ENCODE results near the gene FMC1.
"Not testable (repeated sequence)": the region's sequence is repeated elsewhere in the genome, so short reads cannot be mapped to it uniquely, and the experiment has no call there.

FMC1 gene, protein sequence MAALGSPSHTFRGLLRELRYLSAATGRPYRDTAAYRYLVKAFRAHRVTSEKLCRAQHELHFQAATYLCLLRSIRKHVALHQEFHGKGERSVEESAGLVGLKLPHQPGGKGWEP

GRCh38 chr7:139341058-139341775 is at the start of gene FMC1:
TSS of gene FMC1 (plus strand) at chr7:139341337. CDS start at chr7:139341385, 48 bp downstream.
- peak; percentile 91 to 98 (median 97) for DNase-seq

DNA sequence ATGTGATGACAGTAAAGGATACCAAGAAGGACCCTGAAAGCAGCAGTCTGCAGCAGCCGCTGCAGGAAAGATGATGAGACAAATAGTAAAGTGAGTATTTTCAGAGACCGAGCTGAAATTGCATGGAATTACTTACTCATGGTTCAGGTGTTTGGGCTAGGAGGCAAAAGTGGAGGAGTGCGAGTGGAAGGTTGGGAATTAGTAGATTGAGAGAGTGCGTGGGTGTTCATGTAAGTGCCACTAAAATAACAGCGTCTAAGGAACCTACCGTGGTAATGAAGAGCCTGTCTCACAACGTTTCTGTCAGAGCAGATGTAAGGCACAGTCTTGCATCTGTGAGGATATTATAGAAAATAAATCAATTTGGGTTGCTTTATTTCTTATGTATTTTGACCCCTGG is 48.3 kb upstream of the FMC1 start:
- DNase-seq = no peak

GRCh38 chr7:139293534-139293933 is 47.6 kb upstream of the FMC1 start:
- no peak for DNase-seq

- DNase-seq = no peak
Observed at GRCh38 chr7:139294241-139294640, 46.9 kb upstream of the FMC1 start.

GRCh38 chr7:139294951-139295575 is 46.1 kb upstream of the FMC1 start:
- no peak for DNase-seq

DNA sequence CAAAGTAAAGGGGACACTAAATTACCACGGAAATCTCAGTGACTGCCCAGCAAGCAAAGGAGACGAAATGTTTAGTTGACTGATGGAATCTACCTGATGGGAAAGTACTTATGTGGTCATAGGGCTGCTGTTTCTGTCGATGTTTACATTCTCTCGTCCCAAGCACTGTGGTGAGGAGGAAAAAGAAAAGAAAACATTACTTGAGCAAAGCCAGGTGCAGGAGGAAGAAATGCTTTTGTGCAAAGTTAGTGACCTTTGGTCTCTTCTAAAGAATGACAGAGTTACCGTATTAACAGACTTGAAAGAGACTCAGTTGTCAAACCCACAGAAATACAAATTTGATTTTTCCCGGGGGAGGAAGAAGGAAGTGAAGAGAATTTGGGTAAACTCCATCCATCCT is 43.3 kb upstream of the FMC1 start:
- DNase-seq = no peak

DNA sequence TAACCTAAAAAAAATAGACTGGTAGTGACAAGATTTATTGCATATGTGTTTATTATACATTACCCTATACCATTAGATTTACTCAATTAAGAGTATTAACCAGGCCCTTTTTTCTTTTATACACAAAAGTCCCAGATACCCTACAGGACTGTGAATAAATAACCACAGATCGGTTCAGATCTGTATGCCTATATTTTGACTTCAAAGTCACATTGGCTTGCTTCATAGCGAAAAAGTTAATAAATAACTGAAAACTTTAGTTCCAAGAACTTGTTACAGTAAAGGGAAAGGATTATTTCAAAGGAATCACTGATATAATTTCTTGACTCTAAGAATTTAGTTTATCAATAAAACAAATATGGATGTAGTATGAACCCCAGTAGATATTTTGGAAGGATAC is 41.8 kb upstream of the FMC1 start:
- no peak for DNase-seq

DNA sequence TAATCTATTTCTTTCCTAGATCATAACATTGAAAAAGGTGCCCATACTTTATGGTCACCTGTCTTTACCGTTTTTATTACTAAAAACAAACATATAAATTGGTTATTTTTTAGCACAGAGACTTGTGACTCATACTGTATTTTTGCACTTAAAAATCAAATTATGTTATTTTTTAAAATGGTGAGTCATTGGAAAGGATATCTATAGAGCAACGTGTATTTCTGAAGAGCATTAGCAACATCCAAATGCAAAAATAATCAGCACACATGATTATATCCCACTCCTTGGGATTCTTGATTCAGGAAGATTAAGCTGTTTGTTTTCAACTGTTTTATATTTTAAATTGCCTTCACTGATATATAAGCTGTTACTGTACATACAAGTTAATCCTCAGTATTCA is 40.7 kb upstream of the FMC1 start:
- DNase-seq = no peak

- peak in 1 of 3 experiments; percentile 12 for DNase-seq
Observed at GRCh38 chr7:139304517-139304916, 36.6 kb upstream of the FMC1 start.

GRCh38 chr7:139317939-139318505 is 23.1 kb upstream of the FMC1 start:
- no peak for DNase-seq

GRCh38 chr7:139321071-139321745 is 19.9 kb upstream of the FMC1 start:
- DNase-seq = no peak

GRCh38 chr7:139324709-139325108 is 16.4 kb upstream of the FMC1 start:
- DNase-seq = not testable (repeated sequence)

- DNase-seq = no peak
Observed at GRCh38 chr7:139328375-139328774, 12.8 kb upstream of the FMC1 start.

DNA sequence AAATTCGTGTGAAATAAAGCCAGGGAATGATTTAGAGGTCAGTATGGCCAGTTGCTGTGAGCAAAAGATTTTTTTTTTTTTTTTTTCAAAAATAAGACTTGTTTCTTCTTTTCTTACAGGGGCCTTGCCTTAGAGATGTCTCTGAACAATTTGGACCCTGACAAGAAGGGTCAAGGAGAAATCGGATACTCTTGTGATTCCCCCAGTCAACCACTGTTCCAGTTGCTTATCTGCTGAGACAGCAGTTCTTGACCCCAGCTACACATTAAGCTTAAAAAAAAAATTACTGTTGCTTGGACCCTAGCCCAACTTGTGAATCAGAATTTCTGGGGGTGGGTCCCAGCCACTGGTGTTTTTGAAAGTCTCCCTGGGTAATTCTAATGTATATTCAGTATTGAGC is 12.0 kb upstream of the FMC1 start:
- no peak for DNase-seq

DNA sequence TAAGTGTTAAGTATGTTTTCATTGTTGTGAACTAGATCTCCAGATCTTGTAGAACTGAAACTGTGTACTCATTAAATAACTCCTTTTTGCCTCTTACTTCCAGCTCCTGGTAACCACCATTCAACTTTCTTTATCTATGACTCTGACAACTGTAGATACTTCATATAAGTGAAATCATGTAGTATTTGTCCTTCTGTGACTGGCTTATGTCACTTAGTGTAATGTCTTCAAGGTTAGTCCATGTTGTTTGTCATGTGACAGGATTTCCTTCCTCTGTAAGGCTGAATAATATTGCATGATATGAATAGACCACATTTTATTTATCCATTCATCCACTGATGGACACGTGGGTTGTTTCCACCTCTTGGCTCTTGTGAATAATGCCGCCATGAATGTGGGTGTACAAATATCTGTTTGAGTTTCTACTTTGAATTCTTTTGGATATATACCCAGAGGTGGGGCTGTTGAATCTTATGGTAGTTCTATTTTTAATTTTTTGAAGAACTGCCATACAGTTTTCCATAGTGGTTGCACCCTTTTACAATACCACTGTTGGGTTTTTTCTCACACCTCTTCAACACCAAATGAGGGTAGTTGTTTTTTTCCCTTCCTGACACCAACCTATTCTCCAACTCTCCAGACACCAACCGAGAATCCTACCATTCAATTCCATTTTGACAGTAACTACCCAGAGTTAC is 10.7 kb upstream of the FMC1 start:
- DNase-seq = no peak

DNA sequence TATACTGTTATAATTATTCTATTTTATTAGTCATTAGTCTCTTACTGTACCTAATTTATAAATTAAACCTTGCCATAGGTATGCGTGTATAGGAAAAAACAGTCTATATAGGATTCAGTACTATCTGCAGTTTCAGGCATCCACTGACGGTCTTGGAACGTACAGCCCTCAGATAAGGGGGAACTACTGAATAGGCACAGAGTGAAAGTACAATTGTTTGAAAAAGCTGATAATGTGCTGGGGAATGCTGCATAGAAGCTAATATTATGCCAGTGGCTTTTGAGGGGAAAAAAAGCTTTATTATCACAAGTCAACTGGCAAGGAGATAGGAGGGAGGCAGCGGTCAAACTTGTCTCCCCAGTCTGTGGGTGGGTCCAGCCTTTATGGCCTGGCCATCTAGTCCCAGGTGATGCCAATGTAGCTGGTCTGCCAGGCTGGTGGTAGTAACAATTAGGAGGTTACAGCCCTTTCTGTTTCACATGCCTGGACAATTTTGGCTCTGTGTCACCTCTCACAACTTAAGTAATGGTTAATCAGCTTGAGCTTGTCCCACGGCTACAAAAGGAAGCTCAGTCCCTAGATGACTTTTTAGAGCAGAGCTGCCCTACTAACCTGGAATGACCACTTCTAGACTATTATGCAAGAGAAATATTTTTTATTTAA is 8.3 kb upstream of the FMC1 start:
- no peak for DNase-seq

GRCh38 chr7:139333443-139333842 is 7.7 kb upstream of the FMC1 start:
- DNase-seq = not testable (repeated sequence)

DNA sequence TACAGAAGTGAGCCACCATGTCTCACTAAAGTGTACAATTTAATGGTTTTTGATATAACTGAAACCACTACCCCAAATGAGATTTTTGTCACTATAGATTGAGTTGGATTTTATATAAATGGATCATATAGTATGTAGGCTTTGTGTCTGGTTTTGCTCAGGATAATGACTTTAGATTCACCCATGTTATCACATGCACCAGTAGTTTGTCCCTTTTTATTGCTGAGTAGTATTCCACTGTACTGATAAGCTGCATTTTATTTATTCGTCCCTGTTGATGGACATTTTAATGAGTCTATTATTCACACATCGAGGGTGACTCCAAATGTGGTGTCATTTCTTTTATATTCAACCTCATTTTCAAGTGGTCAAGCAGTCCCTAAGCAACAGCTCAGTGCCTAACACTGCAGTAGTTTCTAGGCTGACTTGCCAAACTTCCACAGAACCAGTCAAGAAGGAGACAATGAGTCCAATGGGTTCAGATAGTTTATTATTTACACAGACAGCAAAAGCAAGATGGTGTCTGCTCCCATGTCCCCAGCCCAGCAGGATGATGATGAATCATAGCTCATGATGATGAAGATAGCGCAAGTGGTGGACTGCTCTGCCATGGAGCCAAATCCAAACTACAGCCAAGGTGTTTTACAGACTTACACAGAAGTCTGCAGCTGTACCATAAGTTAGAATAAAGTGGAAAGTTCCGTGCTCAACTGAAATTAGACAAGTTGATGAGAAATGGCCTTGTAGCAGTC is 6.6 kb upstream of the FMC1 start:
- DNase-seq = no peak

DNA sequence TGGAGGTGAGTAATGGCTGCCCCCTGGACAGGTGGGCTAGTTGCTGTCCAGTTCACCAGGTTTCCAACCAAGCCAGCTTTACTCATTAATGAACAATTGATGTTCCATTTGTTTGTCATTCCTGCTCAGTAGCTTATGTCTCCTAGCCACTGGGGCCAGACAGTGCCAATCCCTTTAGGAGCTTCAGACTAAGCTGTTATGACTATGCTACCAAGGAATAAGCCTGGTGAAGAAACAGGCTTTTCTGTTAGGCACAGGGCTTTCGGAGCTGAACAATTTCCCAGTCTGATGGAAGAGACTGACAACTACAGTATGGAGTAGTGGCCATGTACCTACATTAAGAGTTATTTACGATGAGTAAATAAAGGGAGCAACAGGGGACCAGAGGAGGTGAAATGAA is 2.1 kb upstream of the FMC1 start:
- no peak for DNase-seq

DNA sequence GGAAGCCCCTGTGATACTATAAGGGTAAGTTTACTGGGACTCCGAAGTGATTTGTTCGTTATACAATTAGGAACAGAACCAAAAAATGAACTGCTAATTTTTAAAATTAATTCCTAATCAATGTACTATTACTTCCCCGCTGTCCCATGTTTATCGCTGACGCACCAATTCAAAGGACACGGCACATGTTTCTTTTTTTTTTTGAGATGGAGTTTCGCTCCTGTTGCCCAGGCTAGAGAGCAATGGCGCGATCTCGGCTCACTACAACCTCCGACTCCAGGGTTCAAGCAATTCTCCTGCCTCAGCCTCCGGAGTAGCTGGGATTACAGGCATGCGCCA is 1.5 kb upstream of the FMC1 start:
- DNase-seq = no peak

DNA sequence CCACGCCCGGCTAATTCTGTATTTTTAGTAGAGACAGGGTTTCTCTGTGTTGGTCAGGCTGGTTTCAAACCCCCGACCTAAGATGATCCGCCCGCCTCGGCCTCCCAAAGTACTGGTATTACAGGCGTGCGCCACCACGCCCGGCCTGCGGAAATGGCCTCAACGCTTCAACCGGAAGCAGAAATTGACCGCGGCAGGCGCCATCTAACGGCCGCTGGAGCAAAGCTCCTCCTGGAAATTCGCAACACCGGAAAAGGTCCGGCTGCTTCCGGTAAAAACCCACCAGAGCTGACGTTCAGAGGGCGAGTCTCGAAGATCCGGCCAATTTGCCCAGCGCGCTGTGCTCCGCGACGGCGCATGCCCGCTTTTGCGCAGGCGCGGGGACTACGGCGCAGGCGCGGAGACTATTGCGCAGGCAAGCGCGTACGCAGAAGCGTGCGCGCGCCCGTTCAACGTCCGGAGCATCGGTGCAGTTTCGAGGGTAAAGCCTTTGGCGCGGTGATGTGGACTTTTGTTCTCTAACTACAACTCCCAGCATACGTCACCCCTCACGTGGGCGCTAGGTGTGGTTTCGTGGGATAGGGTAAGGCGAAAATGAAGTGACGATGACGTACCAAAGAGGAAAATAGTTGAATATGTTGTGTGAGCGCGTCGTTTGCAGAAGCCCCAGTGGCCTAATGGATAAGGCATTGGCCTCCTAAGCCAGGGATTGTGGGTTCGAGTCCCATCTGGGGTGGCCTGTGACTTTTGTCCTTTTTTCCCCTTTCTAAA is 915 bp upstream of the FMC1 start:
- peak; percentile 100 for DNase-seq
